ENCODE data around the gene PLEKHA8.

Gene PLEKHA8

GRCh38 chr7:30117896-30118295 is 89.7 kb downstream of the PLEKHA8 start:
- no peak for TF ChIP-seq CTCF (IDR thresholded peaks at IDR 0.05; ENCODE audit: insufficient read depth, low read depth, low read length, missing control alignments)
- H3K4me3 ChIP-seq (ENCODE audit: low read length), result no peak overlapping the region
- DNase-seq (ENCODE audit: low read depth), result no peak

GRCh38 chr7:30119890-30120577 is 91.8 kb downstream of the PLEKHA8 start:
- no peak for TF ChIP-seq CTCF (IDR thresholded peaks at IDR 0.05; ENCODE audit: insufficient read depth, low read depth, low read length, missing control alignments)
- no peak overlapping the region for H3K4me3 ChIP-seq (ENCODE audit: low read length)
- no peak for DNase-seq (ENCODE audit: low read depth)

GRCh38 chr7:30133736-30134610 is 105.8 kb downstream of the PLEKHA8 start:
- no peak for TF ChIP-seq CTCF (IDR thresholded peaks at IDR 0.05; ENCODE audit: insufficient read depth, low read depth, low read length, missing control alignments)
- DNase-seq (ENCODE audit: low read depth), result no peak
- peak overlapping the region; percentile 59 for H3K4me3 ChIP-seq (ENCODE audit: low read length)

GRCh38 chr7:30134611-30135300 is 106.5 kb downstream of the PLEKHA8 start, which contains the start of gene MTURN:
Gene MTURN, plus strand, starts transcription at chr7:30134986. Its CDS starts 151 bp downstream, at chr7:30135137.
- peak within 1 kb of the TSS; percentile 92 for H3K4me3 ChIP-seq (ENCODE audit: low read length)
- no peak for TF ChIP-seq CTCF (IDR thresholded peaks at IDR 0.05; ENCODE audit: insufficient read depth, low read depth, low read length, missing control alignments)
- DNase-seq (ENCODE audit: low read depth), result peak; percentile 91

GRCh38 chr7:30135301-30136116 is 107.3 kb downstream of the PLEKHA8 start:
- peak; percentile 63 for DNase-seq (ENCODE audit: low read depth)
- H3K4me3 ChIP-seq (ENCODE audit: low read length), result peak overlapping the region; percentile 92
- TF ChIP-seq CTCF (IDR thresholded peaks at IDR 0.05; ENCODE audit: insufficient read depth, low read depth, low read length, missing control alignments), result no peak

- DNase-seq (ENCODE audit: low read depth), result no peak
- peak overlapping the region; percentile 92 for H3K4me3 ChIP-seq (ENCODE audit: low read length)
- no peak for TF ChIP-seq CTCF (IDR thresholded peaks at IDR 0.05; ENCODE audit: insufficient read depth, low read depth, low read length, missing control alignments)
Measured at GRCh38 chr7:30136117-30136731, 108.0 kb downstream of the PLEKHA8 start.

All from epithelial cell of esophagus (primary cell).